Bronchial epithelial cell (primary cell): ENCODE data around the gene RPL37. TPM values are rescaled to one million over a fixed set of nuclear protein-coding genes. Genes with fewer than 3 reads are reported as not detected.
"Not testable (repeated sequence)": the region's sequence is repeated elsewhere in the genome, so short reads cannot be mapped to it uniquely, and the experiment has no call there.

Experiments used
- DNase-seq: peaks from one replicate; pipeline ENCODE4 v3.0.0-alpha.2; 2010; ENCODE audit warnings: low read depth
- FAIRE-seq: peaks from 2 replicates; lab custom pipeline; 2011; peaks lifted over from hg19 to GRCh38; lab: Jason Lieb, UNC
- H3K27me3 ChIP-seq: 2 replicates; pipeline ENCODE4 v1.5.1; 2011; ENCODE audit warnings: low read length; ENCODE audit not compliant: control insufficient read depth, insufficient read depth
- H3K36me3 ChIP-seq: 2 replicates; pipeline ENCODE4 v1.5.1; 2011; ENCODE audit warnings: low read length; ENCODE audit not compliant: control insufficient read depth, insufficient read depth
- H3K4me3 ChIP-seq: 2 replicates; pipeline ENCODE4 v1.5.1; 2011; ENCODE audit warnings: mild to moderate bottlenecking, low read depth, low read length, control low read depth
- total RNA-seq: library from RNA; depleted of rRNA; stranded (reverse); fragments of >200 nt; gene quantifications from 2 replicates; pipeline ENCODE4 v1.2.1, GENCODE V29; 2014
- TF ChIP-seq, protein P1 (sequence below): IDR thresholded peaks from 2 replicates; pipeline ENCODE4 v1.5.1; 2011; ENCODE audit warnings: mild to moderate bottlenecking, moderate library complexity, low read length, control low read depth, inconsistent platforms; ENCODE audit not compliant: insufficient read depth, severe bottlenecking

Gene RPL37
- 264 and 2,479 TPM in 2 replicates for total RNA-seq

DNA sequence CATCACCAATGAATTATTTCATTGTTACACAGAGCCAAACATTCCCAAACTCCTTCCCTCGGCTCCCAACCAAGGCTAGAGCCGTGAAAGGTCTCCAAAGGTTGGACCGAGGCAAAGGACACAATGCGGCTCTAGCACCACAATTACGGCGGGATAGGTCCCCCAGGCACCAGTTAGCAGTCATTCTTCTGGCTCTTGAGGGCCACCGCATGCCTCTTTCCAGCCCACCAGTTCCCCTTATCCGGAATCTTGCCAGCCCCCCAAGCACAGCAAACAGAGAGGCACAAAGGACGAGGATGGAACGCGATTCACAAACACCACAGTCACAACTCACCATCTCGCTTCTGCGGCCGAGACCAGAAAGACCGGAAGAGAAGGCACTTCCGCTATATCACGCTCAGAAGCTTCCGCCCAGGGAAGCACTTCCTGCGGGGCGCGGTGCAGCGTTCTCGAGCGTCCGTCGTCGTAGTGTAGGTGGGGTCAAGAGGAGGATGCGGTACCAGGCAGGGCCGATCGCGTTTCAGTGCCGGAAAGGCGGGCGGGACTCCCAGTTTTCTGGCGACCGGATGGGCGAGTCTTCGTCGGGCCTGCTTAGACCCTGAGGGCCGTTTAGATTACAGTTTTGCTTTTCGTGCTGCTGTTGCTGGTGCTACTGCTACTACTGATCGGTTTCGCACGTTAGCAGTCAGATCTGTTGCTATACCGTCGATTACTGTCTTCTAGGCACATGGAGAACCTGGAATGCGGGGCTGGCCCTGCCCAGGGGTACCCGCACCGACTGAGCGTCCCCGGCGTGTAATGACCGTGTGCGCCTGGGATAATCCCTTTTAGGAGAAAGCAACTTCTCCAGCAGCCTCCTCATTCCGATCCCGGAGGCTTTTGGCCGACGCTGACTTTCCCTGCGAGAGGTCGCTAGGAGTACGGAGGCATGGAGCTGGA is at the start of gene RPL37:
Gene RPL37 (minus strand): TSS at position 374 of the 939 bp plus-strand sequence. CDS start 37 bp downstream, at position 337.
- TF ChIP-seq, protein P1, sequence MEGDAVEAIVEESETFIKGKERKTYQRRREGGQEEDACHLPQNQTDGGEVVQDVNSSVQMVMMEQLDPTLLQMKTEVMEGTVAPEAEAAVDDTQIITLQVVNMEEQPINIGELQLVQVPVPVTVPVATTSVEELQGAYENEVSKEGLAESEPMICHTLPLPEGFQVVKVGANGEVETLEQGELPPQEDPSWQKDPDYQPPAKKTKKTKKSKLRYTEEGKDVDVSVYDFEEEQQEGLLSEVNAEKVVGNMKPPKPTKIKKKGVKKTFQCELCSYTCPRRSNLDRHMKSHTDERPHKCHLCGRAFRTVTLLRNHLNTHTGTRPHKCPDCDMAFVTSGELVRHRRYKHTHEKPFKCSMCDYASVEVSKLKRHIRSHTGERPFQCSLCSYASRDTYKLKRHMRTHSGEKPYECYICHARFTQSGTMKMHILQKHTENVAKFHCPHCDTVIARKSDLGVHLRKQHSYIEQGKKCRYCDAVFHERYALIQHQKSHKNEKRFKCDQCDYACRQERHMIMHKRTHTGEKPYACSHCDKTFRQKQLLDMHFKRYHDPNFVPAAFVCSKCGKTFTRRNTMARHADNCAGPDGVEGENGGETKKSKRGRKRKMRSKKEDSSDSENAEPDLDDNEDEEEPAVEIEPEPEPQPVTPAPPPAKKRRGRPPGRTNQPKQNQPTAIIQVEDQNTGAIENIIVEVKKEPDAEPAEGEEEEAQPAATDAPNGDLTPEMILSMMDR = no peak
- DNase-seq (peak; percentile 90), FAIRE-seq (no peak)
- Histone ChIP-seq H3K27me3 (no peaks in the 10 kb centered on the region), H3K4me3 (peak within 1 kb of the TSS; percentile 71), H3K36me3 (peaks cover 23% of the 10 kb centered on the region)

DNA sequence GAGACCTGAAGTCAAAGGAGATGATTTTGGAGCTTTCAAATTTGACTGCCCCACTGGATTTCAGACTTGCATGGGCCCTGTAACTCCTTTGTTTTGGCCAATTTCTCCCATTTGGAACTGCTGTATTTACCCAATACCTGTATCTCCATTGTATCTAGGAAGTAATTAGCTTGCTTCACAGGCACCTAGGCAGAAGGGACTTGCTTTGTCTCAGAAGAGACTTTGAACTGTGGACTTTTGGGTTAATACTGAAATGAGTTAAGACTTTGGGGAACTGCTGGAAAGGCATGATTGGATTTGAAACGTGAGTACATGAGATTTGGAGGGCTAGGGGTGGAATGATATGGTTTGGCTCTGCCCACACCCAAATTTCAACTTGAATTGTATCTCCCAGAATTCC is 48.0 kb upstream of the RPL37 start:
- H3K4me3 ChIP-seq, H3K27me3 ChIP-seq, FAIRE-seq, H3K36me3 ChIP-seq, DNase-seq: not testable (repeated sequence)

DNA sequence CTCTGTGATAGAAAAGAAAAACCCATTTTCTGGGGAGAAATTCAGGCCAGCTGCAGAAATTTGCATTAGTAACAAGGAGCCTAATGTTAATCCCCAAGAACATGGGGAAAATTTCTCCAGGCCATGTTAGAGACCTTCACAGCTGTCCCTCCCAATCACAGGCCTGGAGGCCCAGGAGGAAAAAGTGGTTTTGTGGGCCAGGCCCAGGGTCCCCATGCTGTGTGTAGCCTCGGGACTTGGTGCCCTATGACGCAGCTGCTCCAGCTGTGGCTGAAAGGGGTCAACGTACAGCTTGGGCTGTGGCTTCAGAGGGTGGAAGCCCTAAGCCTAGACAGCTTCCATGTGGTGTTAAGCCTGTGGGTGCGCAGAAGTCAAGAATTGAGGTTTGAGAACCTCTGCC is 47.3 kb upstream of the RPL37 start:
- Histone ChIP-seq H3K27me3 (no peaks in the 10 kb centered on the region), H3K4me3 (no peak overlapping the region), H3K36me3 (no peaks in the 10 kb centered on the region)
- FAIRE-seq (no peak), DNase-seq (no peak)
- TF ChIP-seq, protein P1 = no peak

DNA sequence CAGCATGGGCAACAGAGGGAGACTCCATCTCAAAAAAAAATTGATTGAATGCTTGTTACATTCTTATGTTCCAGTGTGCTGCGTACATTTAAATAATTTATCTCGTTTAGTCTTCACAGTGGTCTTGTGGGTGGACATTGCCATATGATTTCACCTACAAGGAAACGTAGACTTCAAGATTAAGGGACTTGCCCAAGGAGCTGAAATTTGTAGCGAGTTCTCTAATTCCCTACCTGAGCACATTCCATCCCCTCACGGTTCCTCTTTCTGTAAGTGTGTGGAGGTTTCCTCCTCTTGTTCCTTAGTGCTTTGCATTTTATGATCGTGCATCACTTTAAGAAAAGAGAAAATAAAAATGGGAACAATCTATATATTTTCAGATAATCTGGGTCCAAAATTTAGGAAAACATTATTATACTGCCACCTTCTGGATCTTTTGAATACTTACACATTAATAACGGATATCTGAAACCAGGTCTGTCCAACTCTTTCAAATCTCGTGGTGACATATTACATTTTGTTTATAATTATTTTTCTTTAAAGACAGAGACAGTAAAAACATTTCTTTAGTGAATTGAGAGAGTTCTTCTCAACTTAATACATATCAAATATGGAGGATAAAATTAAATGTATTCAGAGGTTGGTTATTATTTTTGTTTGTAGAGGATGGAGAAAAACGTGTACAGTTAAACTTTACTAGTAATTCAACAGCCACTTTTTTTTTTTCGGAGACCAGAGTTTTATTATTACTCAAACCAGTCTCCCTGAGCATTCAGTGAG is 44.3 kb upstream of the RPL37 start:
- DNase-seq = peak; percentile 18
- H3K4me3 ChIP-seq = no peak overlapping the region
- H3K27me3 ChIP-seq = no peaks in the 10 kb centered on the region
- no peaks in the 10 kb centered on the region for H3K36me3 ChIP-seq
- TF ChIP-seq, protein P1 = peak; percentile 15
- FAIRE-seq = no peak

DNA sequence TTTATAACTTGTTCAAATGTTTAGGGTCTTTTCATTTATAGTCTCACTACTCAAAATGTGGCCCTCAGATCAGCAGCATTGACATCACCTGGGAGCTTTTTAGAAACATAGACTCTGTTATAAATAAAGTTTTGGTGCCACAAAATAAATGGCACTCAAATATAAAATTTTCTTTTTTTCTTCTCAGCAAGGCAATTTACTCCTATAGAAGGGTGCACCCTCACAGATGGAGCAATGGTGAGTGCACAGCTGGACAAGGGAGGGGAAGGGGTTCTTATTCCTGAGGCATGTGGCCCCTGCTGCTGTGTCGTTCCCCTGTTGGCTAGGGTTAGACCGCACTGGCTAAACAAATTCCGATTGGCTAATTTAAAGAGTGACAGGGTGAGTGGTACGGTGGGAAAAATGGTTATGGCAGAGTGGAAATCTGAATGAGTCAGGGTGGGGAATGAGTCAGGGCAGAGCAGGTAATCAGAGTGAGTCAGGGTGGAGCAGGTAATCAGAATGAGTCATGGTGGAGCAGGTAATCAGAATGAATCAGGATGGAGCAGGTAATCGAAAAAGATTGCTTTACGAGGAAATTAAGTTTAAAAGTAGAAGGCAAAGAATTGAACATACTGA is 42.5 kb upstream of the RPL37 start:
- peak; percentile 61 for DNase-seq
- FAIRE-seq = no peak
- Histone ChIP-seq H3K27me3 (no peaks in the 10 kb centered on the region), H3K36me3 (no peaks in the 10 kb centered on the region), H3K4me3 (no peak overlapping the region)
- TF ChIP-seq, protein P1 = no peak
